GM20000 (cell line): ENCODE results near the gene DHRS1.
A peak's percentile ranks its signal among the peaks of the same experiment; 100 is the strongest.

Source experiments
- DNase-seq: peaks from one replicate; pipeline ENCODE4 v3.0.0; 2012; ENCODE audit warnings: low spot score
- CTCF ChIP-seq: IDR thresholded peaks from 2 replicates; pipeline ENCODE4 v1.5.1; 2012; ENCODE audit warnings: mild to moderate bottlenecking, control low read depth; ENCODE audit errors: extremely low read depth, missing control alignments

Gene DHRS1

DNA sequence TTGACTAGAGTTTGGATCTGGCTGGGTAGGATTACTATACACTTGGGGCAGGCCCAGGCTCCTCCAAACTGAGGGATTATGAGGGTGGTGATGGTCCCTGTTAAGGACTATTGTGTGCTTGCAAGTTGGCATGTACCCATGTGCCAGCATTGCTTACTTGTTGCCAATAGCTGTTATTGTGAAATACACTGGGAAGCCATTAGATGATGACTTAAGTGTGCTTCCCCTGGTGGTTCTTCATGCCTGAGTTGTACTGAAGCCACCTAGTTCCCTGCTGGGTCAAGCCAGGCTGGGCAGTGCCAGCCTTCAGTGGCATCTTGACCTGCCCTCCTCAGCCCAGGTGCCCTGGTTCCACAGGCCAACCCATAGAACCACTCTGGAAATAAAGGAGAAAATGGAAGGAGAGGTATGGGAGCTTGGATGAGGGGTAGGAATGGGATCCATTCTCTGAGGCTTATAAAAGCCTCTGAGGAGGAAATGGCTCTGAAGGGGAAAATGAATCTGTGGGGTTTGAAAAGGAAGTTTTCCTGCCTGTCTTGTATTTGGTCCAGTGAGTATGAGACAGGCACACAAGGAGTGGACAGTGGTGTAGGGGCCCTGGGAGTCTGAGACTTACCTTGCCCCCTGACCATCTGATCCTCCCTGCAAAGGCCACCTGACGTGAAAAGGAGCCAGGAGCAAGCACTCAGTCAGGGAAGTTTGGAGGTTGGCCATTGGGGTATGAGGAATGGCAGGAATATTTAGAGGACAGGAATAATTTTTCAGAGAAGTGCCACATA is 12.4 kb upstream of the DHRS1 start:
- DNase-seq: no peak

GRCh38 chr14:24310646-24311604 is 11.3 kb upstream of the DHRS1 start, which contains the start of gene LTB4R:
Gene LTB4R, plus strand, starts transcription at chr14:24311502. Its CDS starts 4,150 bp downstream, at chr14:24315652.
- peak; percentile 44 for TF ChIP-seq CTCF
- peak; percentile 85 for DNase-seq

More for the DNA sequence above, 12.4 kb upstream of the DHRS1 start:
- TF ChIP-seq CTCF: no peak

DNA sequence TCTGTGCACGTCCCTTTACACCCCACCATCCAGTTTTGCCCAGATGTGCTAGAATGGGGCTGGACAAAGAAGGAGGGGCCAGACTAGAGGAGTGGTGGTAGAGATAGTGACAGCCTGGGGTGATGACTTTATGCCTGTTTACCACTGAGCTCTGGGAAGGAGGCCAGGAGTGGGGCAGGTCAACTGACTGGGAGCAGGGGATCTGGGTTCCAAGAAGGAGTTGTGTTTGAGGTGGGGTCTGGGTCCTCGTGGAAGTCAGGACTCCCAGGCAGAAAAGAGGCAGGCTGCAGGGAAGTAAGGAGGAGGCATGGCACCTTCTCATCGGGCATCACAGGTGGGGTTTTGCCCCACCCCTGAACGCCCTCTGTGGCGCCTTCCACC is 10.7 kb upstream of the DHRS1 start:
- no peak for DNase-seq
- no peak for TF ChIP-seq CTCF

DNA sequence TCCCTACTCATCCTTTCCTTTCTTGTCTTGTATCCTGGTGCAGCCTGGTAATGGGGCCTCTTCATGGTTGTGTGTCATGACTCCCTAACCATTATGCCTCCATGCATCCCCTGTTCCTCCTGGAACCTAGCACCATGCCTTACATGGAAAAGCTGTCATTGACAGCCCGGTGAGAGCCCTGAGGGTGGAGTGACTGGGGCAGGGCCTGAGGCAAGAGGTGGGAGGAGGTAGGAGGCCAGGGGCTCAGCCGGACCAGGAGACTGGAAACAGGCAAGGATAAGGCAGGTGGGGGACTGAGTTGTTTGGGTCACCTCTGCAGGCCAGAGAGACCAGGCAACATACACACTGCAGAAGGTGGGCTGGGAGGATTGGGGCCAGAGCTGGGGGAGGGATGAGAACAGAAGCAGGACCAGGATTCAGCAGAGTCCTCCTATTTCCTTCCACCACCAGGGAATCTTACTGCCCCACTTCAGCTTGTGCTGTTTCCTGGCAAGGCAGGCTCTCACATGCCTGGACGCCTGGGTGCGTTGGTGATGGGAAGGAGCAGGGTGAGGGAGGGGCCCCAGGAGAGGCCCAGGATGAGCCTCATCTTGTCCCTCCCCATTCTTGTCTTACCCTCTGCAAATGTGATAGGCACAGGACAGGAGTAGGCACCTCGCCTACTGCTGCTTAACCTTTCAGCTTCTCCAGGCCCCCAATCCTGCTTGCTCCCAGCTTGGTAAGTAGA is 10.1 kb upstream of the DHRS1 start, which contains the start of gene LTB4R2:
Gene LTB4R2, plus strand, starts transcription at position 603 of the 727 bp plus-strand sequence. CDS start 525 bp downstream, outside the sequence.
- TF ChIP-seq CTCF: no peak
- DNase-seq: no peak

DNA sequence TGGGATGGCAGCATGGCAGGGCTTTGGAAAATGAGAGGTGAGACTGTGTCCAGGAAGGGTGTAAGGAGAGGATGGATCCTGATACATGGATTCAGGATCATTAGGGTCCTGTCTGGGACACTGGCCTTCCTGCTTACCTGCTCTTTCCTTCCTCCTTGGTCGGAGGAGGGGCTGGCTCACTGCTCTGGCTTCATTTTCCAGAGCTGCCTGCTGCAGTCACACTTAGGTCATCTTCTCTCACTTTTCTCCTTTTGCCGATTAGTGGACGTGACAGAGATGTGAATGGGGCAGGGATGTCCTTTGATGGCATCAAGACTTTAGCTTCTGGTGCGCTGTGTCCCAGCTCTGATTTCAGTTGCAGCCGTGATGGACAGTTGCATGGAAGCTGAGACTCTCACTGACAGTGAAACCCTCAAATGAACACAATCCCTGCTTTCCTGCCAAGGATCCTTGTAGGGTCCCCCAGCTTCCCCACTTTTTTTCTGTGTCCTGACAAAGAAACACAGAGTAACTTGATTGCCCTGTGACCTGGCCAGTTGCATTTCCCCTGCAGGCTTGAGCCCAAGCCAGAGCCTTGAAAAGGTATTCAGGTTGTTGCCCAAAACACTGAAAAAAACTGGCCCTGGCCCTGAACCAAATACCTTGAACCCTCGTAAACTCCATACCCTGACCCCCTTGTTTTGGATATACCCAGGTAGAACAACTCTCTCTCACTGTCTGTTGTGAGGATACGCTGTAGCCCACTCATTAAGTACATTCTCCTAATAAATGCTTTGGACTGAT is 9.0 kb upstream of the DHRS1 start:
- no peak for TF ChIP-seq CTCF
- DNase-seq: no peak

GRCh38 chr14:24307575-24308341 is 8.2 kb upstream of the DHRS1 start, which contains the start of gene CIDEB:
Gene CIDEB, minus strand, starts transcription at chr14:24307977. Its CDS starts 119 bp downstream, at chr14:24307858.
- peak; percentile 79 for DNase-seq
- TF ChIP-seq CTCF: peak; percentile 91
